ENCODE data around the gene TRIM32.

GRCh38 chr9:116736399-116737151 is 49.5 kb downstream of the TRIM32 start:
- TF ChIP-seq POLR2AphosphoS5 (IDR thresholded peaks at IDR 0.05) (no peak), CTCF (IDR thresholded peaks at IDR 0.05) (no peak)

Data from esophagus muscularis mucosa (tissue), 3 donors.